Stimulated activated CD4-positive, alpha-beta T cell treated with anti-CD3 and anti-CD28 coated beads, Interleukin-4, amount 100 ng/mL, for 24 hours (primary cell): Measurements from ENCODE around the gene ASB10.

ENCODE experiments used
- DNase-seq: peaks from one replicate; pipeline ENCODE4 v3.0.0-alpha.2; 2020

ASB10 gene

GRCh38 chr7:151134743-151135524, 52.1 kb downstream of the ASB10 start:
- DNase-seq: no peak

GRCh38 chr7:151133986-151134742, 52.9 kb downstream of the ASB10 start:
- DNase-seq: no peak

GRCh38 chr7:151133266-151133985, 53.6 kb downstream of the ASB10 start:
- no peak for DNase-seq

GRCh38 chr7:151132461-151133205, 54.4 kb downstream of the ASB10 start:
- DNase-seq: no peak

- no peak for DNase-seq
Observed at GRCh38 chr7:151131592-151132293, 55.3 kb downstream of the ASB10 start.

GRCh38 chr7:151131224-151131591, 55.8 kb downstream of the ASB10 start:
- no peak for DNase-seq

GRCh38 chr7:151130741-151131157, 56.3 kb downstream of the ASB10 start:
- no peak for DNase-seq

- DNase-seq: no peak
Observed at GRCh38 chr7:151129960-151130591, 57.0 kb downstream of the ASB10 start.

- no peak for DNase-seq
Observed at GRCh38 chr7:151129117-151129959, 57.7 kb downstream of the ASB10 start.

- DNase-seq: no peak
Observed at GRCh38 chr7:151128716-151129115, 58.3 kb downstream of the ASB10 start.

- DNase-seq: no peak
Observed at GRCh38 chr7:151128144-151128543, 58.9 kb downstream of the ASB10 start.

GRCh38 chr7:151126491-151127137, 60.4 kb downstream of the ASB10 start:
- DNase-seq: no peak

GRCh38 chr7:151125846-151126481, 61.1 kb downstream of the ASB10 start:
- DNase-seq: no peak
